Breast epithelium (tissue), 3 donors: ENCODE measurements around the gene AMBN.

Source experiments
- POLR2A ChIP-seq: fragments of 450-650 bp; IDR thresholded peaks from one replicate; pipeline ENCODE4 v1.6.1; 2016; ENCODE audit warnings: antibody characterized with exemption, mild to moderate bottlenecking, moderate library complexity
- POLR2AphosphoS5 ChIP-seq, 3 donors: sonication (generic); formaldehyde crosslinking; IDR thresholded peaks; one replicate each; pipeline ENCODE4 v1.6.1; 2017; ENCODE audit warnings: antibody characterized with exemption in 3 of 3
- TF ChIP-seq, protein P1 (sequence below), 3 donors: fragments of 450-650 bp; IDR thresholded peaks; one replicate each; pipeline ENCODE4 v1.5.1; 2016 to 2017; ENCODE audit warnings: antibody characterized with exemption in 3 of 3, mild to moderate bottlenecking in 3 of 3, moderate library complexity in 3 of 3

DNA sequence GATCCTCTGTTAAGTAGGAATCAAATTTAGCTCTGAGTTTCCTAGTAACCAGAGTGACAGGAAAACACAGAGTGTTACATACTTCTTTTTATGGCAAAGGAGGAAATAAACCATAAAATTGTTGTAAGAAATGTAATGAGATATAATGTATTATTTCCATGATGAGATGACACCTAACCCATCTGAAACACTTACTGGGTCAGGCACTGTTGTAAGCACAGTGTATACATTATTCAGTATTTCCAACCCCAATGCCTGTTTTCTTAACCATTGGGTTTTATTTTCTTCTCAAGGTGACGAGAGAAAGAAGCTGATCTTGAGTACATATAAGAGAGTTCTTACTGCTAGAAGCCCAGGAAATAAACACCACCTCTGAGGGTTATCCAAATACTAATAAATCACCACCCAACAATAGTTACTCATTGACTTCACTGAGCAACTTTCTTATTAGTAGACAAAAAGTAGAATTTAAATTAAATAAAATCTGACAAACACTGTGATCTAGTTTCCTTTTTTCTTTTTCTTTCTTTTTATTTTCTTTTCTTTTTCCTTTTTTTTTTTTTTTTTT lies 32.3 kb downstream of the AMBN start:
- TF ChIP-seq, protein P1, sequence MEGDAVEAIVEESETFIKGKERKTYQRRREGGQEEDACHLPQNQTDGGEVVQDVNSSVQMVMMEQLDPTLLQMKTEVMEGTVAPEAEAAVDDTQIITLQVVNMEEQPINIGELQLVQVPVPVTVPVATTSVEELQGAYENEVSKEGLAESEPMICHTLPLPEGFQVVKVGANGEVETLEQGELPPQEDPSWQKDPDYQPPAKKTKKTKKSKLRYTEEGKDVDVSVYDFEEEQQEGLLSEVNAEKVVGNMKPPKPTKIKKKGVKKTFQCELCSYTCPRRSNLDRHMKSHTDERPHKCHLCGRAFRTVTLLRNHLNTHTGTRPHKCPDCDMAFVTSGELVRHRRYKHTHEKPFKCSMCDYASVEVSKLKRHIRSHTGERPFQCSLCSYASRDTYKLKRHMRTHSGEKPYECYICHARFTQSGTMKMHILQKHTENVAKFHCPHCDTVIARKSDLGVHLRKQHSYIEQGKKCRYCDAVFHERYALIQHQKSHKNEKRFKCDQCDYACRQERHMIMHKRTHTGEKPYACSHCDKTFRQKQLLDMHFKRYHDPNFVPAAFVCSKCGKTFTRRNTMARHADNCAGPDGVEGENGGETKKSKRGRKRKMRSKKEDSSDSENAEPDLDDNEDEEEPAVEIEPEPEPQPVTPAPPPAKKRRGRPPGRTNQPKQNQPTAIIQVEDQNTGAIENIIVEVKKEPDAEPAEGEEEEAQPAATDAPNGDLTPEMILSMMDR (IDR thresholded peaks at IDR 0.05): no peak
- TF ChIP-seq POLR2A: no peak
- no peak for TF ChIP-seq POLR2AphosphoS5 (IDR thresholded peaks at IDR 0.05)
